ENCODE results near the gene UBE2H. TPM values are rescaled to one million over a fixed set of nuclear protein-coding genes. Genes with fewer than 3 reads are reported as not detected.
A peak's percentile ranks its signal among the peaks of the same experiment; 100 is the strongest.

Gene UBE2H
- total and polyA plus RNA-seq, 10 of the 15 experiments (the other 5 are each of a cell fraction or from before 2014, with no cell fraction given) = 15.6 to 75.5 (median 32.8) TPM

GRCh38 chr7:129980667-129981066, 27.9 kb upstream of the UBE2H start (continued):
- no peak for TF ChIP-seq ATF2 (IDR thresholded peaks at IDR 0.05; ENCODE audit: low read length)
- no peak for TF ChIP-seq SP1 (IDR thresholded peaks at IDR 0.05; ENCODE audit: low read depth, low read length)
- no peak for TF ChIP-seq EED (IDR thresholded peaks at IDR 0.05; ENCODE audit: low read depth)
- TF ChIP-seq WRNIP1 (IDR thresholded peaks at IDR 0.05; ENCODE audit: borderline replicate concordance, low read depth, low read length) = no peak
- no peak for TF ChIP-seq SREBF2 (IDR thresholded peaks at IDR 0.05; ENCODE audit: low read length)
- TF ChIP-seq RELB (IDR thresholded peaks at IDR 0.05; ENCODE audit: low read depth) = no peak
- no peak for TF ChIP-seq NBN (IDR thresholded peaks at IDR 0.05)
- no peak for TF ChIP-seq MYB (IDR thresholded peaks at IDR 0.05; ENCODE audit: borderline replicate concordance, low read depth, low read length)

DNA sequence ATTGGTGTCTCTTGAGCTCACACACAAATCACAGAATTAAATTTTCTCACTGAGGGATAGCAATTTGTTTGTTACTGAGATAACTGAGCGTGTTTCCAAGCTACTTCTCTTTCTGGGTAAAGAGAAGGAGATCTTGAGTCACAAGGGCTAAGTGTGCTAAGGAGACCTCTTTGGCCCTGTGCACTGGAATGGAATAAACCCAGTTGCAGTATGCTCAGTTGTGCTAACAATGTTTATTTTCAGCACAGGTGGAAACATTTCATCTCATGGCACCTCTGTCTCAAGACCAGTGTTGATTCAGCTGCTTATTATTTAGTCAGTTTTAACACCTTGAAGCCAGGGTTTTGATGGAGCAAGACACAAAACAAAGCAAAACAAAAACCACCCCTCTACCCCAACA, 22.5 kb upstream of the UBE2H start:
- BruUV-seq (replicated peaks) = no TSS peak
- intact Hi-C loops (cut with micrococcal nuclease; ENCODE audit: unreplicated experiment) = no loop called here
- Histone ChIP-seq H3K4me1 (ENCODE audit: control insufficient read depth, insufficient read depth, low read length) (no peaks in the 10 kb centered on the region), H2AFZ (ENCODE audit: control insufficient read depth, low read depth, low read length) (peak overlapping the region; percentile 44), H3K27me3 (replicated peaks in 1 of 2; ENCODE audit: control insufficient read depth in 2 of 2, insufficient read depth in 2 of 2, low read length in 1 of 2) (no peaks in the 10 kb centered on the region), H3K9ac (ENCODE audit: control insufficient read depth, insufficient read depth, low read length) (no peak overlapping the region), H3K79me2 (ENCODE audit: control insufficient read depth, insufficient read depth, low read length) (no peaks in the 10 kb centered on the region), H3K4me2 (ENCODE audit: control insufficient read depth, insufficient read depth) (no peak overlapping the region), H3K4me3 (no peak overlapping the region), H4K20me1 (ENCODE audit: control insufficient read depth, insufficient read depth) (no peaks in the 10 kb centered on the region), H3K9me3 (replicated peaks; ENCODE audit: control insufficient read depth, insufficient read depth, low read length) (no peaks in the 10 kb centered on the region), H3K27ac (ENCODE audit: control insufficient read depth, insufficient read depth) (no peak overlapping the region), H3K36me3 (ENCODE audit: control insufficient read depth in 2 of 2, insufficient read depth in 2 of 2, low read length in 1 of 2) (no peaks in the 10 kb centered on the region)
- in situ Hi-C loops (cut with MboI) = no loop called here
- RAD21 ChIA-PET (ENCODE audit: unreplicated experiment) = no interaction called here
- WGBS (ENCODE audit: insufficient coverage, insufficient replicate concordance, low lambda C conversion rate, missing lambda C conversion rate) = 35% methylated on average over 1 of the region's 1 CpG
- POLR2A ChIA-PET = interaction anchor here (0.6 kb wide), 1 partner anchor 1018 kb away, joined by 4 read pairs; no protein-coding TSS in a partner anchor
- ATAC-seq (peak; percentile 32; the same call in 2 of the 3 replicates), DNase-seq (ENCODE audit: low read depth, low spot score) (no peak), FAIRE-seq (no peak)
- CTCF ChIA-PET = interaction anchor here (1.1 kb wide), 1 partner anchor 24 kb away, joined by 3 read pairs; no protein-coding TSS in a partner anchor
- SMC1A ChIA-PET (ENCODE audit: uncharacterized antibody, unreplicated experiment) = interaction anchor here (0.6 to 0.9 kb wide), 2 partner anchors 9 to 10 kb away, joined by 3 to 4 read pairs; no protein-coding TSS in a partner anchor
- TF ChIP-seq PBX3 (IDR thresholded peaks at IDR 0.05; ENCODE audit: insufficient replicate concordance, low read depth, low read length) = no peak
- TF ChIP-seq NR2F1 (conservative IDR thresholded peaks at IDR 0.05) = no peak
- TF ChIP-seq SRF (IDR thresholded peaks at IDR 0.05; ENCODE audit: low read depth in 2 of 2, low read length in 2 of 2) = no peak
- no peak for TF ChIP-seq EED (IDR thresholded peaks at IDR 0.05; ENCODE audit: low read depth)
- no peak for TF ChIP-seq MAX (IDR thresholded peaks at IDR 0.05; ENCODE audit: low read depth, low read length)
- no peak for TF ChIP-seq SREBF2 (IDR thresholded peaks at IDR 0.05; ENCODE audit: low read length)
- no peak for TF ChIP-seq KAT2A (conservative IDR thresholded peaks at IDR 0.05; ENCODE audit: control insufficient read depth, low read depth, low read length)
- TF ChIP-seq BMI1 (IDR thresholded peaks at IDR 0.05; ENCODE audit: borderline replicate concordance) = no peak
- no peak for TF ChIP-seq STAT1 (conservative IDR thresholded peaks at IDR 0.05)
- TF ChIP-seq IRF4 (IDR thresholded peaks at IDR 0.05; ENCODE audit: low read depth, low read length) = no peak

All from GM12878 (cell line).